ENCODE results near the gene SIK3.

DNA sequence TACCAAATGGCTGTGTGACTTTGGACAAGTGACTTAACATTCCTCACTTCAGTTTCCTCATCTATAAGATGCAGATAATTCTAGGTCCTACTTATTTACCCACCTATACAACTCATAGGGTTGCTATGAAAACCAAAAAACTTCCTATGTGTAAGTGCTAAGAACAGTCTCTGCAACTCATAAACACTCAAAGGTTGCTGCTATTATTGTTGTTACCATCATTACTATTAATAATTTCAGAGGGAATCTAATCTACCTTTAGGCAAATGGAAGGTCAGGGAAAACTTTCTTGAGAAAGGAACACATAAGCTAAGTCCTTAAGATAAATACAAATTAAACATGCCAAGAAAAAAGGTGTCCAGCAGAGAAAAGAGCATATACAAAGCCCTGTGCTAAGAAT, 40.5 kb downstream of the SIK3 start:
- TF ChIP-seq CTCF (IDR thresholded peaks at IDR 0.05) (no peak), POLR2A (IDR thresholded peaks at IDR 0.05) (no peak)
